ENCODE measurements around the gene GYG2.

Gene GYG2

DNA sequence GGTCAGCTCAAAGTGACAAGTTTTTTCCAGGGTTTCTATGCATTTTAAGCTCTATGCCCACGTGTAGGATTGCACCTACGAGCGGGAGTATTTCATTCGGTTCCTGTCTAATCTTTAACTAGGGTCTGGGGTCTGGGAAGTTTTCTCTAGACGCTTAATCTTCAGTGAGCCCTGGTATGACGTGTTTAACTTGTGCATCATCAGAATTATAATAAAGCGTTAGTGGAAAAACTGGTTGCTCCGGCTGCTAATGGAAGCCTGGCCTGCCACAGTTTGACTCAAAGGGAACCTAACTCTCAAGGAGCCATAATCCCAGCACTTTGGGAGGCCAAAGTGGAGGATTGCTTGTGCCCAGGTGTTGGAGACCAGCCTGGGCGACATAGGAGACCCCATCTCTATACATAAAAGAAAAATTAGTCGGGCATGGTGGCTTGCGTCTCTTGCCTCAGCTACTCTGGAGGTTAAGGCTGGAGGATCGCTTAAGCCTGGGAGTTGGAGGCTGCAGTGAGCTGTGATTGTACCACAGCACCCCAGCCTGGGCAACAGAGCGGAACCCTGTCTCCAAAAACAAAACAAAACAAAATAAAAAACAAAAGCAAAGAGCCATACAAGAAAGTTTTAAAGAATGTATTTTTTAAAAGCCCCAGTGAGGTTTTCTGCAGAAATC lies 70.2 kb downstream of the GYG2 start:
- no peak overlapping the region for H2AFZ ChIP-seq (ENCODE audit: low read depth, low read length)
- no peaks in the 10 kb centered on the region for H3K36me3 ChIP-seq (replicated peaks; ENCODE audit: low read depth, low read length)
- TF ChIP-seq, protein P1, sequence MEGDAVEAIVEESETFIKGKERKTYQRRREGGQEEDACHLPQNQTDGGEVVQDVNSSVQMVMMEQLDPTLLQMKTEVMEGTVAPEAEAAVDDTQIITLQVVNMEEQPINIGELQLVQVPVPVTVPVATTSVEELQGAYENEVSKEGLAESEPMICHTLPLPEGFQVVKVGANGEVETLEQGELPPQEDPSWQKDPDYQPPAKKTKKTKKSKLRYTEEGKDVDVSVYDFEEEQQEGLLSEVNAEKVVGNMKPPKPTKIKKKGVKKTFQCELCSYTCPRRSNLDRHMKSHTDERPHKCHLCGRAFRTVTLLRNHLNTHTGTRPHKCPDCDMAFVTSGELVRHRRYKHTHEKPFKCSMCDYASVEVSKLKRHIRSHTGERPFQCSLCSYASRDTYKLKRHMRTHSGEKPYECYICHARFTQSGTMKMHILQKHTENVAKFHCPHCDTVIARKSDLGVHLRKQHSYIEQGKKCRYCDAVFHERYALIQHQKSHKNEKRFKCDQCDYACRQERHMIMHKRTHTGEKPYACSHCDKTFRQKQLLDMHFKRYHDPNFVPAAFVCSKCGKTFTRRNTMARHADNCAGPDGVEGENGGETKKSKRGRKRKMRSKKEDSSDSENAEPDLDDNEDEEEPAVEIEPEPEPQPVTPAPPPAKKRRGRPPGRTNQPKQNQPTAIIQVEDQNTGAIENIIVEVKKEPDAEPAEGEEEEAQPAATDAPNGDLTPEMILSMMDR (IDR thresholded peaks at IDR 0.05; ENCODE audit: low read depth, low read length), result no peak
- no peak for TF ChIP-seq EZH2phosphoT487 (IDR thresholded peaks at IDR 0.05; ENCODE audit: low read depth)
- H3K4me3 ChIP-seq (ENCODE audit: low read length), result no peak overlapping the region
- H3K9ac ChIP-seq (ENCODE audit: low read length), result no peak overlapping the region
- no peaks in the 10 kb centered on the region for H3K79me2 ChIP-seq (ENCODE audit: low read length)
- H3K4me2 ChIP-seq (ENCODE audit: low read length), result no peak overlapping the region
- no peak overlapping the region for H3K27ac ChIP-seq (ENCODE audit: low read length)
- no peaks in the 10 kb centered on the region for H3K27me3 ChIP-seq (ENCODE audit: low read depth, low read length)
- no peaks in the 10 kb centered on the region for H3K9me3 ChIP-seq (ENCODE audit: insufficient read depth, low read length)
- no peaks in the 10 kb centered on the region for H3K4me1 ChIP-seq (ENCODE audit: low read length)
- H4K20me1 ChIP-seq (ENCODE audit: insufficient read depth, low read length), result no peaks in the 10 kb centered on the region

DNA sequence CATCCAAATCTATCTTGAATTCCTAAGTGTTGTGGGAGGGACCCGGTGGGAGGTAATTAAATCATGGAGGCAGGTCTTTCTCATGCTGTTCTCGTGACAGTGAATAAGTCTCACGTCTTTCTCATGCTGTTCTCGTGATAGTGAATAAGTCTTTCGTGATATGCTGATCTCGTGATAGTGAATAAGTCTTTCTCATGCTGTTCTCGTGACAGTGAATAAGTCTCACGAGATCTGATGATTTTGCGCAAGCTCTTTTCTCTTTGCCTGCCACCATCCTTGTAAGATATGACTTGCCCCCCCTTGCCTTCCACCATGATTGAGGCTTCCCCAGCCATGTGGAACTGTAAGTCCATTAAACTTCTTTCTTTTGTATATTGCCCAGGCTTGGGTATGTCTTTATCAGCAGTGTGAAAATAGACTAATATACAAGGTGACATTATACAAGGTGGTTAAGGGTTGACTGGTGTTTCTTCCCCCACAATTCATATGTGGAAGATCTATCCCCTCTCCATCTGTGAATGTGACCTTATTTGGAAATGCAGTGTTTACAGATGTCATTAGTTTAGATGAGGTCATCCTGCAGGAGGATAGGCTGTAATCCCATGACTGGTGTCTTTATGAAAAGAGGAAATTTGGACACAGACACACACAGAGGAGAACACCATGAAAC lies 72.8 kb downstream of the GYG2 start:
- H3K9ac ChIP-seq (ENCODE audit: low read length), result no peak overlapping the region
- no peak overlapping the region for H3K4me2 ChIP-seq (ENCODE audit: low read length)
- H2AFZ ChIP-seq (ENCODE audit: low read depth, low read length), result no peak overlapping the region
- no peak overlapping the region for H3K27ac ChIP-seq (ENCODE audit: low read length)
- H3K36me3 ChIP-seq (replicated peaks; ENCODE audit: low read depth, low read length), result no peaks in the 10 kb centered on the region
- no peaks in the 10 kb centered on the region for H3K4me1 ChIP-seq (ENCODE audit: low read length)
- no peaks in the 10 kb centered on the region for H4K20me1 ChIP-seq (ENCODE audit: insufficient read depth, low read length)
- no peak for TF ChIP-seq EZH2phosphoT487 (IDR thresholded peaks at IDR 0.05; ENCODE audit: low read depth)
- H3K9me3 ChIP-seq (ENCODE audit: insufficient read depth, low read length), result no peaks in the 10 kb centered on the region
- H3K4me3 ChIP-seq (ENCODE audit: low read length), result no peak overlapping the region
- no peaks in the 10 kb centered on the region for H3K27me3 ChIP-seq (ENCODE audit: low read depth, low read length)
- no peaks in the 10 kb centered on the region for H3K79me2 ChIP-seq (ENCODE audit: low read length)

DNA sequence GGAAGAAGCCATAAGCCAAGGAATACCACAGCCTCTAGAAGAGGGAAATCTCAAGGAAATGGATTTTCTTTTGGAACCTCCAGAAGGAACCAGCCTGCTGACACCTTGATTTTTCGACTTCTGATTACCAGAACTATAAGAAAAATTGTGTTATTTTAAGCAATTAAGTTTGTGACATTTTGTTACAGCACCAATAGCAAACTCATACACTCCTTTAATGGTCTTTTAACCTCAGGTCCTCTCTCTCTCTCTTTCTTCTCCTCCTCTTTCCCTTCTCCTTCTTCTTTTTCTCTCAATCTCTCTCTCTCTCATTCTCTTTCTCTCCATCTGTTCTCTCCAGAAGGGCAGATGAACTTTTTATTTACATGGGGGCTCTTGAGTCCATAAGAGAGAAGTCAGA lies 74.1 kb downstream of the GYG2 start:
- no peak overlapping the region for H3K9ac ChIP-seq (ENCODE audit: low read length)
- no peaks in the 10 kb centered on the region for H3K36me3 ChIP-seq (replicated peaks; ENCODE audit: low read depth, low read length)
- no peak overlapping the region for H3K27ac ChIP-seq (ENCODE audit: low read length)
- no peaks in the 10 kb centered on the region for H4K20me1 ChIP-seq (ENCODE audit: insufficient read depth, low read length)
- no peak overlapping the region for H3K4me3 ChIP-seq (ENCODE audit: low read length)
- no peak for TF ChIP-seq EZH2phosphoT487 (IDR thresholded peaks at IDR 0.05; ENCODE audit: low read depth)
- H3K4me2 ChIP-seq (ENCODE audit: low read length), result no peak overlapping the region
- no peaks in the 10 kb centered on the region for H3K9me3 ChIP-seq (ENCODE audit: insufficient read depth, low read length)
- H3K79me2 ChIP-seq (ENCODE audit: low read length), result no peaks in the 10 kb centered on the region
- no peaks in the 10 kb centered on the region for H3K27me3 ChIP-seq (ENCODE audit: low read depth, low read length)
- no peak overlapping the region for H2AFZ ChIP-seq (ENCODE audit: low read depth, low read length)
- H3K4me1 ChIP-seq (ENCODE audit: low read length), result no peaks in the 10 kb centered on the region

DNA sequence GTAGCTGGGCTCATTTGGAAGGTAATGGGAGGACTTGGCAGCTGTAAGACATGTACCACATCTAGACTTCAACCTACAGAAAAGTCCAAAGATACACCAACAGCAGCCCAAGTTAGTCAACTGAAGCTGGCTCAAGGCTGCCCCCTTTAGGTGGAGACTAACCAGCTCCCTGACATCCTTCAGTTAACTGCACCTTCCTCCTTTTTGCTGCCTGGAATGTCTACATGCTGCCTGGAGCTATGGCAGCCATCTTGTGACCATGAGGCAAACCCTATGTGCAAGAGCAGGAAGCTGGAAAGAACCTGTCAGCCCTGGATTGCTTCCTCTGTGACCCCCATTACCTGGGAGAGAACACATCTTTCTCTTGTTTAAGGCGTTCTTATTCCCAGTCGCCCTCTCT lies 74.6 kb downstream of the GYG2 start:
- H3K4me3 ChIP-seq (ENCODE audit: low read length), result no peak overlapping the region
- no peak overlapping the region for H3K9ac ChIP-seq (ENCODE audit: low read length)
- H3K9me3 ChIP-seq (ENCODE audit: insufficient read depth, low read length), result no peaks in the 10 kb centered on the region
- no peaks in the 10 kb centered on the region for H3K4me1 ChIP-seq (ENCODE audit: low read length)
- H4K20me1 ChIP-seq (ENCODE audit: insufficient read depth, low read length), result no peaks in the 10 kb centered on the region
- no peak overlapping the region for H3K4me2 ChIP-seq (ENCODE audit: low read length)
- no peak overlapping the region for H3K27ac ChIP-seq (ENCODE audit: low read length)
- no peaks in the 10 kb centered on the region for H3K36me3 ChIP-seq (replicated peaks; ENCODE audit: low read depth, low read length)
- no peak overlapping the region for H2AFZ ChIP-seq (ENCODE audit: low read depth, low read length)
- H3K79me2 ChIP-seq (ENCODE audit: low read length), result no peaks in the 10 kb centered on the region
- H3K27me3 ChIP-seq (ENCODE audit: low read depth, low read length), result no peaks in the 10 kb centered on the region
- TF ChIP-seq, protein P1 (IDR thresholded peaks at IDR 0.05; ENCODE audit: low read depth, low read length), result no peak
- no peak for TF ChIP-seq EZH2phosphoT487 (IDR thresholded peaks at IDR 0.05; ENCODE audit: low read depth)

DNA sequence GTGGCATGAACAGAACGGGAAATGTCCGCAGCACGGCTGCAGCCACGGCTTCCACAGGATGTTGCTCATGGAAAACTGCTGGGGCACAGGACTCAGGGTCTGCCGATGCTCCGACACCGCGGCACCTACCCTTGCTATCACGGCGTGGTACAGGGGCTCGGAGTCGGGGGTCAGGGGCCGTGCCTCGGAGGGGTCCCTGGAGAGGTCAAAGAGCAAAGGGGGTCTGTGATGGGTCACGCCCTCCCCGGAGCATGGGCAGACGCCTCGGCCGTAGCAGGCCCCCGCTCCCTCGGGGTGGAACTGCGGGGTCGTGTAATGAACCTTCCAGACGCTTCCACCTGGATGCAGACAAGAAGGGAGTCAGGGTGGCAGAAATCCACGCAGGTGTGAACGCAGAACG lies 78.6 kb downstream of the GYG2 start:
- H4K20me1 ChIP-seq (ENCODE audit: insufficient read depth, low read length), result no peaks in the 10 kb centered on the region
- no peak overlapping the region for H2AFZ ChIP-seq (ENCODE audit: low read depth, low read length)
- H3K27ac ChIP-seq (ENCODE audit: low read length), result no peak overlapping the region
- no peak overlapping the region for H3K4me2 ChIP-seq (ENCODE audit: low read length)
- H3K79me2 ChIP-seq (ENCODE audit: low read length), result no peaks in the 10 kb centered on the region
- H3K4me1 ChIP-seq (ENCODE audit: low read length), result no peaks in the 10 kb centered on the region
- no peak overlapping the region for H3K9ac ChIP-seq (ENCODE audit: low read length)
- no peaks in the 10 kb centered on the region for H3K36me3 ChIP-seq (replicated peaks; ENCODE audit: low read depth, low read length)
- no peaks in the 10 kb centered on the region for H3K27me3 ChIP-seq (ENCODE audit: low read depth, low read length)
- no peak overlapping the region for H3K4me3 ChIP-seq (ENCODE audit: low read length)
- no peaks in the 10 kb centered on the region for H3K9me3 ChIP-seq (ENCODE audit: insufficient read depth, low read length)
- TF ChIP-seq, protein P1 (IDR thresholded peaks at IDR 0.05; ENCODE audit: low read depth, low read length), result no peak
- no peak for TF ChIP-seq EZH2phosphoT487 (IDR thresholded peaks at IDR 0.05; ENCODE audit: low read depth)
